HG03378 (cell line): Measurements from ENCODE around the gene THBS1.

Experiments
- ATAC-seq: cut with Tn5 transposase; IDR thresholded peaks from one replicate; pipeline ENCODE4 v1.9.1; 2021; ENCODE audit warnings: mild to moderate bottlenecking, moderate library complexity; ENCODE audit not compliant: unreplicated experiment

Gene THBS1

DNA sequence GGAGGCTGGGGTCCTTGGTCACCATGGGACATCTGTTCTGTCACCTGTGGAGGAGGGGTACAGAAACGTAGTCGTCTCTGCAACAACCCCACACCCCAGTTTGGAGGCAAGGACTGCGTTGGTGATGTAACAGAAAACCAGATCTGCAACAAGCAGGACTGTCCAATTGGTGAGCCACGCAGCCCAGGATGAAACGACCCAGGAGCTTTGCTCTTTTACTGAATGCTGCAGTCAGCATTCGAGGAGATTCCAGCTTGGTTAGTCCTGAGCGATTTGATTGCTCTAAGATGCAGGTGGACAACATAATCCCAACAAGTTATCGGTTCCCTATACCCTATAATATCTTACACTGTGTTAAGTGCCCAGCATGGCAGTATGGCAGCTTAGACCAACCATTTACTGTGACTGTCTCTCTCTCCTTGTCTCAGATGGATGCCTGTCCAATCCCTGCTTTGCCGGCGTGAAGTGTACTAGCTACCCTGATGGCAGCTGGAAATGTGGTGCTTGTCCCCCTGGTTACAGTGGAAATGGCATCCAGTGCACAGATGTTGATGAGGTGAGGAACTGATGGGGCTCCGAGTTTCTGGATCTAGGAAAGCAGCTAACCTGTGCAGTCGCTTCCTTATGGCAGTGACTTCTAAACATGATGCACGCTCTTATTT is 7.8 kb downstream of the THBS1 start:
- ATAC-seq: no peak

DNA sequence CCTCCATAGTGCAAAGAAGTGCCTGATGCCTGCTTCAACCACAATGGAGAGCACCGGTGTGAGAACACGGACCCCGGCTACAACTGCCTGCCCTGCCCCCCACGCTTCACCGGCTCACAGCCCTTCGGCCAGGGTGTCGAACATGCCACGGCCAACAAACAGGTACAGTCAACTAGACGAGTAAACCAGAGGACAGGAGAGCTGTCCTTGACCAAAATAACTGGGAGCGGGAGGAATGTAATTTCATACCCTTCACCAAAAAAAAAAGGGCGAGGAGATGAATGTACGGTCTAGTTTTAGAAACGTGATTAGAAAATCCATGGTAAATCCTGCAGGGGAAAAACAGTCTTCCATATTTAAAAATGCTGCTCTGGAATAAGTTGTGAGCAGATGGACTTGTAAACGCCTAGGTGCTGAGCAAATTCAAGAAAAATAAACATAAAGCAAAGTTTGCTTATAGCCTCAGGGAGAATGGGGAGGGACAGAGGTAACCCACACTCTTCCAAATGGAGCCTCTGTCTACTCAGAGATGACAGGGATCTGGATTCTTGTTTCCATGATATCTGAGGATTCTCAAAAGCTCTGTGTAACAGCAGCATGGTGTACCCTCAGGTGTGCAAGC is 8.4 kb downstream of the THBS1 start:
- ATAC-seq: no peak

GRCh38 chr15:39589815-39590644 is 9.2 kb downstream of the THBS1 start:
- ATAC-seq: no peak

GRCh38 chr15:39591141-39591895 is 10.4 kb downstream of the THBS1 start:
- no peak for ATAC-seq

DNA sequence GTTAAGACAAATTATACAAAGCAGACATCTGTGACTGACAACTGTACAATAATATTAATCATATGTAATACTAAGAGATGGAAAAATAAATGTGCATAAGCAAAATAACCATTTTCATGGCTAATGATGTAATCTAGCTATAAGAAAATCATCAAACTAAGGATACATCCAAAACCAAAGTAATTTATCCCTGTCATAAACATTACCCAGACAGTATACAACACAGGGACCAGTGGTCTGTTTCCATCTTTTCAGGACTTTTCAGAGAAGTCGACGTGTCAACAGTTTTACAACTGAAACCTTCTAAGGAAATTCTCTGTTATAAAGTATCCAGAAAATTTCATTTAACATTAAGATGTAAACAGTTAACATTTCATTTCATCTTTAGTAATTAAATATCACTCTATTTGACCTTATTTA is 11.0 kb downstream of the THBS1 start:
- ATAC-seq: no peak

DNA sequence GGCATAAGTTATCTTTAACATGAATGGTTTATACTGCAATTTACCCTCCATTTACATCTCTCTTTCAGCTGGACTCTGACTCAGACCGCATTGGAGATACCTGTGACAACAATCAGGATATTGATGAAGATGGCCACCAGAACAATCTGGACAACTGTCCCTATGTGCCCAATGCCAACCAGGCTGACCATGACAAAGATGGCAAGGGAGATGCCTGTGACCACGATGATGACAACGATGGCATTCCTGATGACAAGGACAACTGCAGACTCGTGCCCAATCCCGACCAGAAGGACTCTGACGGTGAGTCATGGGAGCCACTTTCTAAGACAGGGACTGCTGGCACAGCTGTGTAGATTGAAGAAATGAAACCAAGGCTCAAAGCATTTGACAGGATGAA is 11.6 kb downstream of the THBS1 start:
- ATAC-seq: no peak

DNA sequence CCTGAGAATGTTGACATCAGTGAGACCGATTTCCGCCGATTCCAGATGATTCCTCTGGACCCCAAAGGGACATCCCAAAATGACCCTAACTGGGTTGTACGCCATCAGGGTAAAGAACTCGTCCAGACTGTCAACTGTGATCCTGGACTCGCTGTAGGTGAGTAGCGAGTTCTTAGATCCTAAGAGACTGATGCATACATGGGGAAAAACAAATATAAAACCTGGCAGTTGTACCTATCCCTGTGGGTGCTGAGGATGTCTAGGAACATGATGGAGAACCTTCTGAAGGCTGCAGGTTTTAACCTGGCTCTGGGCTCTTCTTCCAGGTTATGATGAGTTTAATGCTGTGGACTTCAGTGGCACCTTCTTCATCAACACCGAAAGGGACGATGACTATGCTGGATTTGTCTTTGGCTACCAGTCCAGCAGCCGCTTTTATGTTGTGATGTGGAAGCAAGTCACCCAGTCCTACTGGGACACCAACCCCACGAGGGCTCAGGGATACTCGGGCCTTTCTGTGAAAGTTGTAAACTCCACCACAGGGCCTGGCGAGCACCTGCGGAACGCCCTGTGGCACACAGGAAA is 12.3 kb downstream of the THBS1 start:
- no peak for ATAC-seq

- ATAC-seq: no peak
Measured at GRCh38 chr15:39593656-39594445, 13.0 kb downstream of the THBS1 start.

- ATAC-seq: no peak
Measured at GRCh38 chr15:39594446-39595337, 13.8 kb downstream of the THBS1 start.

- ATAC-seq: no peak
Measured at GRCh38 chr15:39595338-39596221, 14.7 kb downstream of the THBS1 start.

DNA sequence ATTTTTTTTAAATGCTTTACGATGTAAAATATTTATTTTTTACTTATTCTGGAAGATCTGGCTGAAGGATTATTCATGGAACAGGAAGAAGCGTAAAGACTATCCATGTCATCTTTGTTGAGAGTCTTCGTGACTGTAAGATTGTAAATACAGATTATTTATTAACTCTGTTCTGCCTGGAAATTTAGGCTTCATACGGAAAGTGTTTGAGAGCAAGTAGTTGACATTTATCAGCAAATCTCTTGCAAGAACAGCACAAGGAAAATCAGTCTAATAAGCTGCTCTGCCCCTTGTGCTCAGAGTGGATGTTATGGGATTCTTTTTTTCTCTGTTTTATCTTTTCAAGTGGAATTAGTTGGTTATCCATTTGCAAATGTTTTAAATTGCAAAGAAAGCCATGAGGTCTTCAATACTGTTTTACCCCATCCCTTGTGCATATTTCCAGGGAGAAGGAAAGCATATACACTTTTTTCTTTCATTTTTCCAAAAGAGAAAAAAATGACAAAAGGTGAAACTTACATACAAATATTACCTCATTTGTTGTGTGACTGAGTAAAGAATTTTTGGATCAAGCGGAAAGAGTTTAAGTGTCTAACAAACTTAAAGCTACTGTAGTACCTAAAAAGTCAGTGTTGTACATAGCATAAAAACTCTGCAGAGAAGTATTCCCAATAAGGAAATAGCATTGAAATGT is 15.6 kb downstream of the THBS1 start:
- ATAC-seq: no peak

- ATAC-seq: no peak
Measured at GRCh38 chr15:39597336-39597735, 16.5 kb downstream of the THBS1 start.

GRCh38 chr15:39597751-39598185 is 16.9 kb downstream of the THBS1 start:
- ATAC-seq: no peak

DNA sequence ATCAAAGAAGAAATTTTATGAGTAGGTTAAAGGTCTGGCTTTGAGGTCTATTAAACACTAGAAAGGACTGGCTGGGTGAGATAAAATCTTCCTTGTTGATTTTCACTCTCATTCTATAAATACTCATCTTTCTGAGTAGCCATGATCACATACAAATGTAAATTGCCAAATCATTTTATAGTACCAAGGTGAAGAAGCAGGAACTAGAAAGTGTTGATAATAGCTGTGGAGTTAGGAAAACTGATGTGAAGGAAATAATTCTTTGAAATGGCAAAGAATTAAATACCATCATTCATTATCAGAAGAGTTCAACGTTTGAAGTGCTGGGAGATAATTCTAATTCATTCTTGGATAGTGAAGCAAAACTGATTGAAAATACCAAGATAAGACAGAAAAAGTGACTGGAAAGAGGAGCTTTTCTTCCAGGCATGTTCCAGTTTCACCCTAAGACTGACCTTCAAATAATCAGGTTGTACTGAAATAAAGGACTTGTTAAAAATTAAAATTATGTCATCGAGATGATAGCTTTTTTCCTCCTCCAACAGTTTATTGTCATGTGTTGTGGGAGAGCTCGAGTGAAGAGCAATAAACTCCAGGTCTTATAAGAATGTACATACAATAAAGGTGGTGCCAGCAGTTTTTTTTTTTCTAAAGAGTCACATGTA is 17.4 kb downstream of the THBS1 start:
- no peak for ATAC-seq

DNA sequence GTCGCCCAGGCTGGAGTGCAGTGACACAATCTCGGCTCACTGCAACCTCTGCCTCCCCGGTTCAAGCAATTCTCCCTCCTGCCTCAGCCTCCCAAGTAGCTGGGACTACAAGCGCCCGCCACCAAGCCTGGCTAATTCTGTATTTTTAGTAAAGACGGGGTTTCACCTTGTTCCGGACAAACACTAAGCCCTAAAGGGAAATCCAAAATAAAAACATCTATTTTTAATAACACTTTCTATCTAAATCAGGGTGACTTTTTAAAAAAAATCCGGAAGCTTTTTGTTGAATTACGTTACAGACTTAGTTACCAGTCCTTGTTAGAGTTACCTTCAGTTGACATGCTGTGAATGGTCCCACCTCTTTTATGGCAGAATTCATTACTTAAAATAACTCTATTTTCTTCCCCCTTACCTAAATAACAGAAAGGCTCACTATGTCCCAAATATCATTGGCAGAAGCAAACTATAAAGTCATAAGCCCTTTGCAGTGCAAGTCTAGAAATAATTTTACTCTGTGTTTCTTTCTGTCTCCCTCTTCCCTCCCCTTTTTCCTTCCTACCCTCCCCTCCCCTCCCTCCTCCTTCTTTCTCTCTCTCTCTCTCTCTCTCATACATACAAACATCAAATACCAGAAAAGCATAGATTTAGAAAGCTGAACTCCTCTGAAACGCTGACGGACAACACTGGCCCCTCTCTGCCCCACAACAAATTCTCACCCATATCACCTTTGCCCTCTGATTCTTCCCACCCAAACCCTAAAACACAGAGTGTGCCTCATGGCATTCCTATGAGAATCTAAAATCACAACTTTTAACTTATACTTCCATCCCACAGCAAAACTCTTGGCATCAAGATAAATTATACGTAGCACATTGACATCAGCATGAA is 18.3 kb downstream of the THBS1 start:
- no peak for ATAC-seq

GRCh38 chr15:39599871-39600270 is 19.0 kb downstream of the THBS1 start:
- no peak for ATAC-seq
